Urinary bladder (tissue), 4 donors: ENCODE data around the gene HAO2. TPM values are rescaled to one million over a fixed set of nuclear protein-coding genes. Genes with fewer than 3 reads are reported as not detected.
"Not testable (repeated sequence)": the region's sequence is repeated elsewhere in the genome, so short reads cannot be mapped to it uniquely, and the experiment has no call there.

Experiments used
- DNase-seq: peaks from one replicate; pipeline ENCODE4 v3.0.0-alpha.2; 2015; ENCODE audit errors: extremely low spot score
- H3K27ac ChIP-seq: one replicate; pipeline ENCODE4 v1.5.1; 2013; ENCODE audit warnings: low read depth, mild to moderate bottlenecking, moderate library complexity
- H3K36me3 ChIP-seq: one replicate; pipeline ENCODE4 v1.6.1; 2013; ENCODE audit warnings: mild to moderate bottlenecking, moderate library complexity; ENCODE audit not compliant: insufficient read depth
- H3K4me1 ChIP-seq: one replicate; pipeline ENCODE4 v1.6.1; 2013; ENCODE audit warnings: mild to moderate bottlenecking, moderate library complexity; ENCODE audit not compliant: insufficient read depth
- H3K4me3 ChIP-seq: one replicate; pipeline ENCODE4 v1.5.1; 2013; ENCODE audit warnings: low read depth, low read length
- WGBS: extraction: QIAGEN DNeasy Blood & Tissue Kit; methylation state at CpG from one replicate; pipeline ENCODE4 v1.1.7; 2013; 5-methylcytosine and 5-hydroxymethylcytosine counted together
- polyA plus RNA-seq: library from polyadenylated mRNA; stranded (reverse); fragments of 200-250 nt; gene quantifications from one replicate; pipeline ENCODE4 v1.2.3, GENCODE V29; 2013
- total RNA-seq: library from RNA; depleted of rRNA; stranded (reverse); fragments of >200 nt; gene quantifications from one replicate; pipeline ENCODE4 v1.2.3, GENCODE V29; 2014
- donor health status: healthy with polysubstance abuse.
- donor health status: healthy.

The HAO2 gene
- total and polyA plus RNA-seq, 2 donors = 0.09 to 0.16 TPM

DNA sequence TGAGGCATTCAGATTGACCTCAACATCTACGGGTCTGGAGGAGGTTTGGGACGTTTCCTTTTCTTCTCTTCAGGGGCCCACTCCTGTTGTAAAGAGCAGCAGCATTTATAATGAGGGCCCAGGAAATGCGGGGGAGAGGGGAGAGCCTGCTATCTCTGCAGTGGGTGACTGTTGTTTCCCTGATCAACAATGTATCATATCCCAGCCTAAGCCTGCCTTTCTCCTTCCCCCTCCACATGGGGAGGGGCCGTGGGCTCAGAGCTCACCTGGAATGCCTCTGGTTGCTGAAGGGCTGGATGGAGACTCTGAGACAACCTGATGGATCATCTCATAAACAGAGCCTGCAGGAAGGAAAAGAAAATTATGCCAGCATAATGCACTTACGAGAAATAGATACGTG is 36.0 kb upstream of the HAO2 start:
- WGBS = 85% methylated on average over 6 of the region's 6 CpGs

DNA sequence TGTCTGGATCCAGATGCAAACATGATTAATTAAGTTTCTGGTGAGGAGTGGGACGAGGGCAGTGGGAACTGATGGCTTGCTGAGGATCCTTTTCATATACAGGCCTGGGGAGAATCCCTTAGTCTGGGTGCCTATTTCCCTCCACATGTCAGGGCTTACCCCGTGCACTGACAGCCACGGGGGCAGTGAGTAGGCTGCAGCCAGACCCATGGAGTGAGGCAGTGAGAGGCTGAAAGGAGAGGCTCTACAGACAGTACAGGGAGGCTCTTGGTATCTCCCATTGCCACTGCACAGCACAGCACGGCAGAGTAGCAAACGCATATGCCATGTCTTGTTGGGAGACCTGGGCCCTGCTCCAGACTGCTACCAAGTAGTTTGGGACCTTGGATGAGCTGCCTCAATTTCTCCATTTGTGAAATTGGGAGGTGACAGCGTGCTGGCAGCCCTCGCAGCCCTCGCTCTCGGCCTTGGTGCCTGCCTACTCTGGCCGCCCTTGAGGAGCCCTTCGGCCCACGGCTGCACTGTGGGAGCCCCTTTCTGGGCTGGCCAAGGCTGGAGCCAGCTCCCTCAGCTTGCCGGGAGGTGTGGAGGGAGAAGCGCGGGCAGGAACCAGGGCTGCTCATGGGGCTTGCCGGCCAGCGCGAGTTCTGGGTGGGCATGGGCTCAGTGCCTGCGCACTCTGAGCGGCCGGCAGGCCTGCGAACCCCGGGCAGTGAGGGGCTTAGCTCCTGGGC is 35.3 kb upstream of the HAO2 start:
- 97% methylated on average over 23 of the region's 23 CpGs for WGBS
- no peaks in the 10 kb centered on the region for H3K36me3 ChIP-seq
- H3K4me3 ChIP-seq = no peak overlapping the region
- no peak overlapping the region for H3K27ac ChIP-seq
- H3K4me1 ChIP-seq = peaks cover 3% of the 10 kb centered on the region
- DNase-seq = no peak

More for the DNA sequence above, 36.0 kb upstream of the HAO2 start:
- no peak overlapping the region for H3K4me3 ChIP-seq
- H3K36me3 ChIP-seq = no peaks in the 10 kb centered on the region
- H3K27ac ChIP-seq = no peak overlapping the region
- DNase-seq = no peak
- peaks cover 3% of the 10 kb centered on the region for H3K4me1 ChIP-seq

DNA sequence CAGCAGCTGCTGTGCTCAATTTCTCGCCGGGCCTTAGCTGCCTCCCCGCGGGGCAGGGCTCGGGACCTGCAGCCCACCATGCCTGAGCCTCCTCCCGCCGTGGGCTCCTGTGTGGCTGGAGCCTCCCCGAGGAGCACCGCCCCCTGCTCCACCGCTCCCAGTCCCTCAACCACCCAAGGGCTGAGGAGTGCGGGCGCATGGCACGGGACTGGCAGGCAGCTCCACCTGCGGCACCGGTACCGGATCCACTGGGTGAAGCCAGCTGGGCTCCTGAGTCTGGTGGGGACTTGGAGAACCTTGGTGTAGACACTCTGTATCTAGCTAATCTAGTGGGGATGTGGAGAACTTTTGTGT is 34.7 kb upstream of the HAO2 start:
- not testable (repeated sequence) for H3K36me3 ChIP-seq, H3K4me1 ChIP-seq, H3K4me3 ChIP-seq, H3K27ac ChIP-seq, DNase-seq
- 94% methylated on average over 16 of the region's 16 CpGs for WGBS

GRCh38 chr1:119336848-119337247 is 31.7 kb upstream of the HAO2 start:
- no peak overlapping the region for H3K4me3 ChIP-seq
- DNase-seq = no peak
- no peaks in the 10 kb centered on the region for H3K4me1 ChIP-seq
- WGBS = 18% methylated on average over 4 of the region's 4 CpGs
- no peaks in the 10 kb centered on the region for H3K36me3 ChIP-seq
- no peak overlapping the region for H3K27ac ChIP-seq

- 91% methylated on average over 2 of the region's 2 CpGs for WGBS
- Histone ChIP-seq H3K27ac (no peak overlapping the region), H3K36me3 (no peaks in the 10 kb centered on the region), H3K4me3 (no peak overlapping the region), H3K4me1 (no peaks in the 10 kb centered on the region)
- DNase-seq = no peak
These were observed 30.6 kb upstream of the HAO2 start for GRCh38 chr1:119338004-119338403.

- no peaks in the 10 kb centered on the region for H3K36me3 ChIP-seq
- DNase-seq = no peak
- 86% methylated on average over 3 of the region's 3 CpGs for WGBS
- H3K27ac ChIP-seq = no peak overlapping the region
- H3K4me1 ChIP-seq = no peaks in the 10 kb centered on the region
- no peak overlapping the region for H3K4me3 ChIP-seq
These were observed 29.8 kb upstream of the HAO2 start for GRCh38 chr1:119338757-119339156.

DNA sequence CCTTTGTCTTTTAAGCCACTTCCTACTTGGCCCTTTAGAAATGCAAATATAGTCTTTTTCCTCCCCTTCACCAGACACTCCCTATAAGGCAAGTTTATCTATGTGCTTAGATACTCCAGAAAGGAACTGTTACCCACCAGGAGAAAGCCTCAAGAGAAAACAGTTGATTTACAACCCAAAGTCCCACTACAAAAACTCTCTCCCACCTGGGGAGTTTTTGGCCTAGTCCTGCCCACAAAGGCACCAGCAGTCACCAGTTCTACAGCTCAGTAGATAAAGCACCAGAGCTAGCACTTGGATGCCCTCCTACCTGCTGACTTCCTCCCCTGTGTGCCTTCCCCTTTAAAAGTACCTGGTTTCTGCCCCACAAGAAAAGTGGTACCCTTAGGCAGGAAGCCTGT is 27.7 kb upstream of the HAO2 start:
- H3K4me3 ChIP-seq = no peak overlapping the region
- H3K4me1 ChIP-seq = no peaks in the 10 kb centered on the region
- no peak overlapping the region for H3K27ac ChIP-seq
- H3K36me3 ChIP-seq = no peaks in the 10 kb centered on the region
- no peak for DNase-seq

DNA sequence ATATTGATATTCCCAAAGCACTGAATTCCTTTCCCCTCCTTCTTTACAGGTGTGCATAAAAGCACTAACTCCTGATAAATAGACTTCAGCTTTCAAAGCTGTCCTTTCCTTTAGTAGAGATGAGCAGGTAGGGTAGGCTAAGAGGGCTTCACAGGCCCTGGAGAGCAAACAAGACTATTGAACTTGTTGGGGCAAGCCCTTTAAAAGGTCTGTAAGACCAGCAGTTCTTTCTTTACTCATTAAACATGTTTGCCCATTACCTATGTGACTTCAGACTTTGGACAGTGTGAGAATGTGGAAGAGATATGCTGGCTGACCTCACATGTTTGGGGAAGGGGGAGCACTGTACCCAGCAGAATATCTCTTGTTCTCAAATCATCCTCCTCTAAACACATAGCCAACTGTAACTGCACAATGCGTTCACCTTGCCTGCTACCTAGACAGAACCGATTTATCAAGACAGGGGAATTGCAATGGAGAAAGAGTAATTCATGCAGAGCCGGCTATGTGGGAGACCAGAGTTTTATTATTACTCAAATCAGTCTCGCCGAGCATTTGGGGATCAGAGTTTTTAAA is 27.1 kb upstream of the HAO2 start:
- WGBS = 79% methylated on average over 5 of the region's 5 CpGs
- no peak for DNase-seq
- Histone ChIP-seq H3K4me3 (no peak overlapping the region), H3K4me1 (no peaks in the 10 kb centered on the region), H3K36me3 (no peaks in the 10 kb centered on the region), H3K27ac (no peak overlapping the region)

- H3K4me1 ChIP-seq = no peaks in the 10 kb centered on the region
- H3K4me3 ChIP-seq = no peak overlapping the region
- no peak for DNase-seq
- H3K27ac ChIP-seq = no peak overlapping the region
- no peaks in the 10 kb centered on the region for H3K36me3 ChIP-seq
These were observed 23.2 kb upstream of the HAO2 start for GRCh38 chr1:119345398-119345797.

DNA sequence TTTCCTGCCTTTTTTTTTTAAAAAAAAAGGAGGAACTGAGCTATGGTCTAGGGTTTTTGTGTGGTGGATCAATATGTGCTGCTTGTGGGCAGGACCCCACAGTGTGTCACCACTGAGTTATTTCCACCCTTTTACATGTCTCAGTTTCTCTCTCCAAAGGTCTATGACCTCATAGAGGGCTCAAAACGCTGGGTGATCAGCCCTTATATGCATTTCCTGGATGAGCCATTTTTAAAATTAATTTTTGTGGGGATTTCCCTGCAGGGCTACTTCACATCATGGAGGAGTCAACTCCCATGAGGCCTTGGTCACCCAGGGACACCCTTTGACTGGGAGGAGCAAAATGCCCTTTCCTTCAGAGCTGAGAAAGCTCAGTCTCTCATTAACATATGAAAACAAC is 20.7 kb upstream of the HAO2 start:
- DNase-seq = no peak
- no peak overlapping the region for H3K4me3 ChIP-seq
- 72% methylated on average over 1 of the region's 1 CpG for WGBS

GRCh38 chr1:119348941-119349340 is 19.6 kb upstream of the HAO2 start:
- 95% methylated on average over 4 of the region's 4 CpGs for WGBS
- DNase-seq = no peak
- no peak overlapping the region for H3K27ac ChIP-seq

More for the DNA sequence above, 20.7 kb upstream of the HAO2 start:
- Histone ChIP-seq H3K36me3 (no peaks in the 10 kb centered on the region), H3K27ac (no peak overlapping the region), H3K4me1 (no peaks in the 10 kb centered on the region)

GRCh38 chr1:119350866-119351265 is 17.7 kb upstream of the HAO2 start:
- 95% methylated on average over 2 of the region's 2 CpGs for WGBS
- H3K27ac ChIP-seq, H3K4me1 ChIP-seq, DNase-seq, H3K36me3 ChIP-seq, H3K4me3 ChIP-seq: not testable (repeated sequence)

More at GRCh38 chr1:119348941-119349340, 19.6 kb upstream of the HAO2 start:
- Histone ChIP-seq H3K4me1 (no peaks in the 10 kb centered on the region), H3K4me3 (no peak overlapping the region), H3K36me3 (no peaks in the 10 kb centered on the region)

DNA sequence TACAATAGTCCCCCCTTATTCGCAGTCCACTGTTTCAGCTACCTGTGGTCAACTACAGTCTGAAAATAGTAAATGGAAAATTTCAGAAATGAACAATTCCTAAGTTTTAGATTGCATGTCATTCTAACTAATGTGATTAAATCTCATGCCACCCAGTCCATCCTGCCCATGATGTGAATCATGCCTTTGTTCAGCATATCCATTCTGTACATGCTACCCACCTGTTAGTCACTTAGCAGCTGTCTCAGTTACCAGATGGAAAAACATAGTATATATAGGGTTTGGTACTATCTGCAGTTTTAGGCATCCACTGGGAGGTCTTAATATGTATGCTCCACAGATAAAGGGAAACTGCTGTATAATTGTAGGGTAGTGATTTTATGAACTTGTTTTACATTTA is 16.6 kb upstream of the HAO2 start:
- H3K27ac ChIP-seq = no peak overlapping the region
- DNase-seq = no peak
- no peak overlapping the region for H3K4me3 ChIP-seq
- no peaks in the 10 kb centered on the region for H3K4me1 ChIP-seq
- H3K36me3 ChIP-seq = no peaks in the 10 kb centered on the region
- WGBS = 96% methylated on average over 1 of the region's 1 CpG

DNA sequence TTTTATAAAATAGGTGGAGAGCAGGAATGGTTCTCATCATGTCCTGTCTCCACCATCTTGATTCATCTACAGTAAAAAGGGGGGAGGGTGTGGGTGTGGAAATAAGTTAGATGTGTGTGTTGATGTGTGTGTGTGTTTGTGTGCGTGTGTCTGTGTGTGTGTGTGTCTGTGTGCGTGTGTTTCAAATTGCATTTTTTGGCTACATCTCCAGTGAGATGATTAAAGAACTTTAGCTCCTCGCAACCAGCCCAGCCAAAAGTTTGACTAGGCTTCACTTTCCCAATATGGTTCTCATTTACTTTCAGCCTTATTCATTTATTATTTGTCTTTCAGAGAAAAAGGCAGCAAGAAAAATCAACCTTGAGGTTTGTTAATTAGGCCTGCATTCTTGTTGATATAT is 14.7 kb upstream of the HAO2 start:
- WGBS = 86% methylated on average over 3 of the region's 3 CpGs
- Histone ChIP-seq H3K4me1 (no peaks in the 10 kb centered on the region), H3K4me3 (no peak overlapping the region), H3K36me3 (no peaks in the 10 kb centered on the region), H3K27ac (no peak overlapping the region)
- DNase-seq = no peak
